KBM-7 (cell line): Measurements from ENCODE around the gene TRABD2B.

Source experiments
- DNase-seq: peaks from one replicate; pipeline ENCODE4 v3.0.0-alpha.2; 2015
- in situ Hi-C: fragments of 300-500 bp; cut with MboI; formaldehyde crosslinking; loops from 2 replicates; pipeline ENCODE4 v1.14.3; 2020; ENCODE audit warnings: low sequenced_read_pairs, low pct_unique_long_range_greater_than_20kb, mixed read lengths

The TRABD2B gene

GRCh38 chr1:47778280-47778679, 218.9 kb downstream of the TRABD2B start:
- no peak for DNase-seq
- in situ Hi-C loops: no loop called here

GRCh38 chr1:47777322-47777721, 219.9 kb downstream of the TRABD2B start:
- DNase-seq: no peak
- in situ Hi-C loops: no loop called here

GRCh38 chr1:47776667-47777131, 220.5 kb downstream of the TRABD2B start:
- DNase-seq: no peak
- in situ Hi-C loops: no loop called here

- in situ Hi-C loops: no loop called here
- no peak for DNase-seq
These were observed 222.0 kb downstream of the TRABD2B start for GRCh38 chr1:47774986-47775834.

- DNase-seq: no peak
- in situ Hi-C loops: no loop called here
These were observed 224.1 kb downstream of the TRABD2B start for GRCh38 chr1:47772960-47773682.

- in situ Hi-C loops: no loop called here
- DNase-seq: no peak
These were observed 224.9 kb downstream of the TRABD2B start for GRCh38 chr1:47772281-47772680.

- DNase-seq: no peak
- in situ Hi-C loops: no loop called here
These were observed 225.4 kb downstream of the TRABD2B start for GRCh38 chr1:47771751-47772150.

- in situ Hi-C loops: no loop called here
- DNase-seq: no peak
These were observed 227.2 kb downstream of the TRABD2B start for GRCh38 chr1:47769983-47770382.

- DNase-seq: no peak
- in situ Hi-C loops: no loop called here
These were observed 227.9 kb downstream of the TRABD2B start for GRCh38 chr1:47769295-47769694.

- no peak for DNase-seq
- in situ Hi-C loops: no loop called here
These were observed 229.5 kb downstream of the TRABD2B start for GRCh38 chr1:47767741-47768100.

- DNase-seq: no peak
These were observed 230.1 kb downstream of the TRABD2B start for GRCh38 chr1:47766832-47767740.

GRCh38 chr1:47765742-47766485, 231.3 kb downstream of the TRABD2B start:
- in situ Hi-C loops: no loop called here
- DNase-seq: no peak

More at GRCh38 chr1:47766832-47767740, 230.1 kb downstream of the TRABD2B start:
- in situ Hi-C loops: no loop called here

- in situ Hi-C loops: no loop called here
- no peak for DNase-seq
These were observed 231.9 kb downstream of the TRABD2B start for GRCh38 chr1:47765236-47765635.

- DNase-seq: no peak
- in situ Hi-C loops: no loop called here
These were observed 232.6 kb downstream of the TRABD2B start for GRCh38 chr1:47764461-47765046.

GRCh38 chr1:47763591-47764171, 233.5 kb downstream of the TRABD2B start:
- in situ Hi-C loops: no loop called here
- DNase-seq: no peak

GRCh38 chr1:47761974-47762373, 235.2 kb downstream of the TRABD2B start:
- in situ Hi-C loops: no loop called here
- no peak for DNase-seq

GRCh38 chr1:47761201-47761930, 235.8 kb downstream of the TRABD2B start:
- no peak for DNase-seq
- in situ Hi-C loops: no loop called here
